GM12878 (cell line): ENCODE measurements around the gene PRDM2. TPM values are rescaled to one million over a fixed set of nuclear protein-coding genes. Genes with fewer than 3 reads are reported as not detected.
A peak's percentile ranks its signal among the peaks of the same experiment; 100 is the strongest.

Experiments used
- ASH2L ChIP-seq: fragments of 300-600, 200-600 bp; sonication (generic); IDR thresholded peaks from 2 replicates; pipeline ENCODE4 v1.6.1; 2017; ENCODE audit warnings: low read depth, mild to moderate bottlenecking, borderline replicate concordance
- BMI1 ChIP-seq: fragments of 450-650 bp; IDR thresholded peaks from 2 replicates; pipeline ENCODE4 v1.6.1; 2016; ENCODE audit warnings: mild to moderate bottlenecking, moderate library complexity, borderline replicate concordance
- CBX3 ChIP-seq: fragments of 200-600 bp; sonication (generic); IDR thresholded peaks from 2 replicates; pipeline ENCODE4 v1.6.1; 2016; ENCODE audit warnings: low read depth, borderline replicate concordance
- CHD2 ChIP-seq: IDR thresholded peaks from 2 replicates; pipeline ENCODE4 v1.6.1; 2011; ENCODE audit warnings: low read depth, low read length, improper control_type of control experiment, borderline replicate concordance
- EP300 ChIP-seq, 2 experiments: fragments of 150-350 bp in 1 of 2; IDR thresholded peaks; 2 replicates each; pipeline ENCODE4 v1.6.1; 2011 to 2012; ENCODE audit warnings: low read depth in 2 of 2, low read length in 2 of 2, borderline replicate concordance in 1 of 2, improper control_type of control experiment in 1 of 2, inconsistent platforms in 1 of 2; ENCODE audit not compliant: control insufficient read depth in 1 of 2
- FOXK2 ChIP-seq: fragments of 450-650 bp; IDR thresholded peaks from 2 replicates; pipeline ENCODE4 v1.6.1; 2017; ENCODE audit warnings: mild to moderate bottlenecking, moderate library complexity
- IKZF1 ChIP-seq: fragments of 450-650 bp; conservative IDR thresholded peaks from 2 replicates; pipeline ENCODE4 v1.6.1; 2017; ENCODE audit warnings: antibody characterized with exemption, mild to moderate bottlenecking
- IKZF2 ChIP-seq, 2 experiments: fragments of 450-650 bp; IDR thresholded peaks; 2 replicates each; pipeline ENCODE4 v1.6.1; 2017; ENCODE audit warnings: mild to moderate bottlenecking in 2 of 2, moderate library complexity in 2 of 2
- MYC ChIP-seq: IDR thresholded peaks from 2 replicates; pipeline ENCODE4 v1.6.1; 2011; ENCODE audit warnings: mild to moderate bottlenecking, low read length, moderate library complexity, inconsistent platforms; ENCODE audit not compliant: insufficient read depth, insufficient replicate concordance, insufficient read length, severe bottlenecking
- RELA ChIP-seq: fragments of 450-650 bp; IDR thresholded peaks from 2 replicates; pipeline ENCODE4 v1.8.0; 2014; ENCODE audit warnings: borderline replicate concordance; ENCODE audit not compliant: partially characterized antibody
- RUNX3 ChIP-seq: IDR thresholded peaks from 2 replicates; pipeline ENCODE4 v1.6.1; 2012; ENCODE audit warnings: low read length, inconsistent platforms
- TAF1 ChIP-seq: IDR thresholded peaks from 2 replicates; pipeline ENCODE4 v1.6.1; 2011; ENCODE audit warnings: mild to moderate bottlenecking, low read depth, low read length, borderline replicate concordance
- YBX1 ChIP-seq: fragments of 450-650 bp; IDR thresholded peaks from 2 replicates; pipeline ENCODE4 v1.6.1; 2016; ENCODE audit warnings: antibody characterized with exemption
- polyA plus RNA-seq, 11 experiments: library from polyadenylated mRNA; depleted of rRNA in 4 of 11; unstranded in 6 of 11; stranded (reverse) in 5 of 11; fragments of >200 nt; fragmentation: Nextera tagmentation in 4 of 11; fragmentation: Illumina TruSeq in 1 of 11; extraction: Ambion mirVana in 4 of 11; extraction: Trizol in 1 of 11; gene quantifications; 1 replicate in 1 of 11; 2 replicates in 10 of 11; pipeline versions ENCODE4 v1.2.1 to v1.2.3, GENCODE V29; 2011 to 2016; ENCODE audit warnings: inconsistent platforms in 2 of 11, missing spikeins in 2 of 11, low read depth in 1 of 11
- total RNA-seq, 4 experiments: library from RNA; depleted of rRNA in 3 of 4; stranded (reverse); fragments of >200 nt in 3 of 4; fragmentation: Illumina TruSeq in 1 of 4; extraction: Trizol in 1 of 4; gene quantifications; 2 replicates each; pipeline versions ENCODE4 v1.2.1 to v1.2.3, GENCODE V29; 2013 to 2021
- TF ChIP-seq, protein P1 (sequence below): fragments of 450-650 bp; IDR thresholded peaks from 2 replicates; pipeline ENCODE4 v1.6.1; 2016; ENCODE audit warnings: mild to moderate bottlenecking
- TF ChIP-seq, protein P2 (sequence below): fragments of 450-650 bp; IDR thresholded peaks from 2 replicates; pipeline ENCODE4 v1.6.1; 2017; ENCODE audit warnings: mild to moderate bottlenecking, moderate library complexity
- TF ChIP-seq, protein P3 (sequence below): IDR thresholded peaks from 2 replicates; pipeline ENCODE4 v1.6.1; 2011; ENCODE audit warnings: borderline replicate concordance, low read depth, mild to moderate bottlenecking, moderate library complexity, mixed read lengths, low read length; ENCODE audit not compliant: insufficient read depth; ENCODE audit errors: extremely low read length
- TF ChIP-seq, protein P4 (sequence below): IDR thresholded peaks from 2 replicates; pipeline ENCODE4 v1.6.1; 2012; ENCODE audit warnings: low read depth, low read length, improper control_type of control experiment
- TF ChIP-seq, protein P5 (sequence below): fragments of 450-650 bp; IDR thresholded peaks from 2 replicates; pipeline ENCODE4 v1.6.1; 2017; ENCODE audit warnings: antibody characterized with exemption, mild to moderate bottlenecking, moderate library complexity

PRDM2 gene
- total and polyA plus RNA-seq, 10 of the 15 experiments (the other 5 are each of a cell fraction or from before 2014, with no cell fraction given), result 8.4 to 45.1 (median 23.5) TPM

DNA sequence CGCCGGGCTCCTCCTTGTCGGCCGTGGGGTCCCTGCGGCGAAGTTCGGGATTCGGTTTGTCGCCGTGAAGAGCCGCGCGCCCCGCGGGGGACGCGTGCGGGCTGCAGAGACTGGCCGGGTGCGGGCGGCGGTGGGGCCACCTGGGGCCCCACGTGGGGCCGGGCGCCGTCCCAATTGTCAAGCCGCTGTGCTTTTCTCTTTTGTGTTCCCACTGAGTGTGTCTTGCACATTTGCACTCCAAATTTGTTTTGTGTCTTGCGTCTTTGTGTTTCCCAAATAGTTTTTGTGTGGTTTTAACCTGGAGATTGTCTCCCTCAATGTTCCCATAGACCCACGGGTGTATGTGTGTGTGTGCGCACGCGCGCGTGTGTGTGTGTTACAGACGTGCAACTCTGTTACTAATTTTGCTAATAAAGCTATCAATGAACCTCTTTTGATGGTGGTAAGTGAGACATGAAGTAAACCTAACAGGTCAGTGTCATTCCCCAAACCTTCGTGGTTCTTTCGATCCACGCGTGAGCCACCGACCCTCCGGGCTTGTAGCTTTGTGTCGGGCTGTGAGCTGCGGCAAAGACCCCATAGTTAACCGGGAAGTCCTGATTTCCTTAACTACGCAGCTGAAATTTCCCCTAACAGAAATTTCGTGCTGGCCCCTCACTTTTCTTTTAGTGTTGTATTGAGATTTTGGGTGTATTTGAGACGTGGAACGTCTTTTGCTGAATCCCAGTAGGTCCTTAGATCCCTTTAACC lies 708 bp downstream of the PRDM2 start (continued):
- TF ChIP-seq RELA (no peak), BMI1 (no peak), MYC (peak; percentile 29), ASH2L (no peak), FOXK2 (no peak), RUNX3 (peak; percentile 39), CHD2 (no peak), YBX1 (no peak), CBX3 (no peak), IKZF2 (IDR thresholded peaks at IDR 0.05) (0 out of 4 replicates have a peak, but pooled peaks of 1 of the 2 experiments have one; percentile 19), IKZF1 (no peak; the same call in 1 of the 2 replicates), TAF1 (peak; percentile 53; the same call in 1 of the 2 replicates), EP300 (IDR thresholded peaks at IDR 0.05; ENCODE audit: borderline replicate concordance in 1 of 2, control insufficient read depth in 1 of 2, low read depth in 2 of 2, low read length in 2 of 2) (peak in 1 of 2 experiments; percentile 41; a peak in 1 of 4 replicates)
- TF ChIP-seq, protein P1, sequence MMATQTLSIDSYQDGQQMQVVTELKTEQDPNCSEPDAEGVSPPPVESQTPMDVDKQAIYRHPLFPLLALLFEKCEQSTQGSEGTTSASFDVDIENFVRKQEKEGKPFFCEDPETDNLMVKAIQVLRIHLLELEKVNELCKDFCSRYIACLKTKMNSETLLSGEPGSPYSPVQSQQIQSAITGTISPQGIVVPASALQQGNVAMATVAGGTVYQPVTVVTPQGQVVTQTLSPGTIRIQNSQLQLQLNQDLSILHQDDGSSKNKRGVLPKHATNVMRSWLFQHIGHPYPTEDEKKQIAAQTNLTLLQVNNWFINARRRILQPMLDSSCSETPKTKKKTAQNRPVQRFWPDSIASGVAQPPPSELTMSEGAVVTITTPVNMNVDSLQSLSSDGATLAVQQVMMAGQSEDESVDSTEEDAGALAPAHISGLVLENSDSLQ, result no peak
- TF ChIP-seq, protein P2, sequence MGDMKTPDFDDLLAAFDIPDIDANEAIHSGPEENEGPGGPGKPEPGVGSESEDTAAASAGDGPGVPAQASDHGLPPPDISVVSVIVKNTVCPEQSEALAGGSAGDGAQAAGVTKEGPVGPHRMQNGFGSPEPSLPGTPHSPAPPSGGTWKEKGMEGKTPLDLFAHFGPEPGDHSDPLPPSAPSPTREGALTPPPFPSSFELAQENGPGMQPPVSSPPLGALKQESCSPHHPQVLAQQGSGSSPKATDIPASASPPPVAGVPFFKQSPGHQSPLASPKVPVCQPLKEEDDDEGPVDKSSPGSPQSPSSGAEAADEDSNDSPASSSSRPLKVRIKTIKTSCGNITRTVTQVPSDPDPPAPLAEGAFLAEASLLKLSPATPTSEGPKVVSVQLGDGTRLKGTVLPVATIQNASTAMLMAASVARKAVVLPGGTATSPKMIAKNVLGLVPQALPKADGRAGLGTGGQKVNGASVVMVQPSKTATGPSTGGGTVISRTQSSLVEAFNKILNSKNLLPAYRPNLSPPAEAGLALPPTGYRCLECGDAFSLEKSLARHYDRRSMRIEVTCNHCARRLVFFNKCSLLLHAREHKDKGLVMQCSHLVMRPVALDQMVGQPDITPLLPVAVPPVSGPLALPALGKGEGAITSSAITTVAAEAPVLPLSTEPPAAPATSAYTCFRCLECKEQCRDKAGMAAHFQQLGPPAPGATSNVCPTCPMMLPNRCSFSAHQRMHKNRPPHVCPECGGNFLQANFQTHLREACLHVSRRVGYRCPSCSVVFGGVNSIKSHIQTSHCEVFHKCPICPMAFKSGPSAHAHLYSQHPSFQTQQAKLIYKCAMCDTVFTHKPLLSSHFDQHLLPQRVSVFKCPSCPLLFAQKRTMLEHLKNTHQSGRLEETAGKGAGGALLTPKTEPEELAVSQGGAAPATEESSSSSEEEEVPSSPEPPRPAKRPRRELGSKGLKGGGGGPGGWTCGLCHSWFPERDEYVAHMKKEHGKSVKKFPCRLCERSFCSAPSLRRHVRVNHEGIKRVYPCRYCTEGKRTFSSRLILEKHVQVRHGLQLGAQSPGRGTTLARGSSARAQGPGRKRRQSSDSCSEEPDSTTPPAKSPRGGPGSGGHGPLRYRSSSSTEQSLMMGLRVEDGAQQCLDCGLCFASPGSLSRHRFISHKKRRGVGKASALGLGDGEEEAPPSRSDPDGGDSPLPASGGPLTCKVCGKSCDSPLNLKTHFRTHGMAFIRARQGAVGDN, result peak; percentile 59; the same call in 1 of the 2 replicates
- TF ChIP-seq, protein P3, sequence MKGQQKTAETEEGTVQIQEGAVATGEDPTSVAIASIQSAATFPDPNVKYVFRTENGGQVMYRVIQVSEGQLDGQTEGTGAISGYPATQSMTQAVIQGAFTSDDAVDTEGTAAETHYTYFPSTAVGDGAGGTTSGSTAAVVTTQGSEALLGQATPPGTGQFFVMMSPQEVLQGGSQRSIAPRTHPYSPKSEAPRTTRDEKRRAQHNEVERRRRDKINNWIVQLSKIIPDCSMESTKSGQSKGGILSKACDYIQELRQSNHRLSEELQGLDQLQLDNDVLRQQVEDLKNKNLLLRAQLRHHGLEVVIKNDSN, result peak; percentile 65
- TF ChIP-seq, protein P4, sequence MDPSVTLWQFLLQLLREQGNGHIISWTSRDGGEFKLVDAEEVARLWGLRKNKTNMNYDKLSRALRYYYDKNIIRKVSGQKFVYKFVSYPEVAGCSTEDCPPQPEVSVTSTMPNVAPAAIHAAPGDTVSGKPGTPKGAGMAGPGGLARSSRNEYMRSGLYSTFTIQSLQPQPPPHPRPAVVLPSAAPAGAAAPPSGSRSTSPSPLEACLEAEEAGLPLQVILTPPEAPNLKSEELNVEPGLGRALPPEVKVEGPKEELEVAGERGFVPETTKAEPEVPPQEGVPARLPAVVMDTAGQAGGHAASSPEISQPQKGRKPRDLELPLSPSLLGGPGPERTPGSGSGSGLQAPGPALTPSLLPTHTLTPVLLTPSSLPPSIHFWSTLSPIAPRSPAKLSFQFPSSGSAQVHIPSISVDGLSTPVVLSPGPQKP, result no peak
- TF ChIP-seq, protein P5, sequence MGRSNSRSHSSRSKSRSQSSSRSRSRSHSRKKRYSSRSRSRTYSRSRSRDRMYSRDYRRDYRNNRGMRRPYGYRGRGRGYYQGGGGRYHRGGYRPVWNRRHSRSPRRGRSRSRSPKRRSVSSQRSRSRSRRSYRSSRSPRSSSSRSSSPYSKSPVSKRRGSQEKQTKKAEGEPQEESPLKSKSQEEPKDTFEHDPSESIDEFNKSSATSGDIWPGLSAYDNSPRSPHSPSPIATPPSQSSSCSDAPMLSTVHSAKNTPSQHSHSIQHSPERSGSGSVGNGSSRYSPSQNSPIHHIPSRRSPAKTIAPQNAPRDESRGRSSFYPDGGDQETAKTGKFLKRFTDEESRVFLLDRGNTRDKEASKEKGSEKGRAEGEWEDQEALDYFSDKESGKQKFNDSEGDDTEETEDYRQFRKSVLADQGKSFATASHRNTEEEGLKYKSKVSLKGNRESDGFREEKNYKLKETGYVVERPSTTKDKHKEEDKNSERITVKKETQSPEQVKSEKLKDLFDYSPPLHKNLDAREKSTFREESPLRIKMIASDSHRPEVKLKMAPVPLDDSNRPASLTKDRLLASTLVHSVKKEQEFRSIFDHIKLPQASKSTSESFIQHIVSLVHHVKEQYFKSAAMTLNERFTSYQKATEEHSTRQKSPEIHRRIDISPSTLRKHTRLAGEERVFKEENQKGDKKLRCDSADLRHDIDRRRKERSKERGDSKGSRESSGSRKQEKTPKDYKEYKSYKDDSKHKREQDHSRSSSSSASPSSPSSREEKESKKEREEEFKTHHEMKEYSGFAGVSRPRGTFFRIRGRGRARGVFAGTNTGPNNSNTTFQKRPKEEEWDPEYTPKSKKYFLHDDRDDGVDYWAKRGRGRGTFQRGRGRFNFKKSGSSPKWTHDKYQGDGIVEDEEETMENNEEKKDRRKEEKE, result no peak
